CD4-positive, alpha-beta T cell (primary cell): ENCODE measurements around the gene CROCC2. TPM values are rescaled to one million over a fixed set of nuclear protein-coding genes. Genes with fewer than 3 reads are reported as not detected.

Experiments used
- ATAC-seq: fragments of 200-7000 bp; cut with Tn5 transposase; one replicate; pipeline ENCODE4 v1.10.0; 2022; ENCODE audit warnings: mild to moderate bottlenecking; ENCODE audit not compliant: poor library complexity
- CTCF ChIA-PET: fragments of 350-600 bp; sonication (Branson Sonifier 250); formaldehyde crosslinking; loops from one replicate; lab custom pipeline; 2021; ENCODE audit warnings: antibody characterized with exemption, inconsistent platforms; lab: Charles Lee
- POLR2A ChIA-PET: fragments of 350-600 bp; sonication (Branson Sonifier 250); formaldehyde crosslinking; loops from one replicate; lab custom pipeline; 2021; ENCODE audit warnings: antibody characterized with exemption, inconsistent platforms; lab: Charles Lee
- DNase-seq, 14 experiments: peaks; one replicate each; pipeline ENCODE4 v3.0.0-alpha.2; 2013 to 2020; ENCODE audit warnings: mixed read lengths in 2 of 14
- H3K27ac ChIP-seq, 2 donors: one replicate each; pipeline versions ENCODE4 v1.5.1 to v1.7.0; 2013; ENCODE audit warnings: low read length in 2 of 2, low read depth in 1 of 2, mild to moderate bottlenecking in 1 of 2
- H3K27me3 ChIP-seq, 2 experiments: 1 replicate in 1 of 2; 2 replicates in 1 of 2; pipeline versions ENCODE4 v1.6.1 to v1.7.0; 2013; ENCODE audit warnings: low read length in 2 of 2, control low read depth in 1 of 2, mild to moderate bottlenecking in 1 of 2, moderate library complexity in 1 of 2; ENCODE audit not compliant: insufficient read depth in 2 of 2, control insufficient read depth in 1 of 2
- H3K36me3 ChIP-seq: one replicate; pipeline ENCODE4 v1.6.1; 2013; ENCODE audit warnings: low read length, control low read depth; ENCODE audit not compliant: insufficient read depth
- H3K4me1 ChIP-seq: one replicate; pipeline ENCODE4 v1.6.1; 2013; ENCODE audit warnings: low read length, control low read depth; ENCODE audit not compliant: insufficient read depth
- H3K4me3 ChIP-seq: one replicate; pipeline ENCODE4 v1.5.1; 2013; ENCODE audit warnings: mild to moderate bottlenecking, low read length, moderate library complexity
- H3K9me3 ChIP-seq, 2 experiments: 1 replicate in 1 of 2; 2 replicates in 1 of 2; pipeline versions ENCODE4 v1.6.1 to v1.7.0; 2013; ENCODE audit warnings: low read length in 2 of 2, mild to moderate bottlenecking in 2 of 2, control low read depth in 1 of 2, moderate library complexity in 1 of 2; ENCODE audit not compliant: control insufficient read depth in 1 of 2, insufficient read depth in 1 of 2
- H3K27ac Mint-ChIP-seq: one replicate; pipeline ENCODE4 v1.8.0; 2020; ENCODE audit warnings: mixed read lengths
- H3K27me3 Mint-ChIP-seq: one replicate; pipeline ENCODE4 v1.8.0; 2021; ENCODE audit warnings: mixed read lengths
- H3K36me3 Mint-ChIP-seq: one replicate; pipeline ENCODE4 v1.8.0; 2021; ENCODE audit warnings: low read depth, mixed read lengths
- H3K4me1 Mint-ChIP-seq: one replicate; pipeline ENCODE4 v1.8.0; 2021; ENCODE audit warnings: low read depth, mixed read lengths
- H3K4me3 Mint-ChIP-seq: one replicate; pipeline ENCODE4 v1.8.0; 2020; ENCODE audit warnings: mild to moderate bottlenecking, mixed read lengths
- H3K9me3 Mint-ChIP-seq: one replicate; pipeline ENCODE4 v1.8.0; 2020; ENCODE audit warnings: mixed read lengths
- intact Hi-C, 2 experiments: fragments of 100-400 bp; cut with DNase I in 1 of 2; cut with micrococcal nuclease in 1 of 2; formaldehyde crosslinking; loops; one replicate each; pipeline versions ENCODE4 v1.15.1 to v1.9.0; 2023 to 2025; cut with DNase I, micrococcal nuclease
- total RNA-seq, 174 experiments: library from RNA in 2 of 174; stranded (reverse) in 2 of 174; gene quantifications; one replicate each; pipeline ENCODE4 v1.2.3 and lab custom pipeline; 2021 to 2026
- TF ChIP-seq, protein P1 (sequence below): fragments of 200-600 bp; IDR thresholded peaks from one replicate; pipeline ENCODE4 v1.8.0; 2022; ENCODE audit warnings: antibody characterized with exemption, mild to moderate bottlenecking

The CROCC2 gene
- total RNA-seq, 2 experiments from 2014 or later = not detected

DNA sequence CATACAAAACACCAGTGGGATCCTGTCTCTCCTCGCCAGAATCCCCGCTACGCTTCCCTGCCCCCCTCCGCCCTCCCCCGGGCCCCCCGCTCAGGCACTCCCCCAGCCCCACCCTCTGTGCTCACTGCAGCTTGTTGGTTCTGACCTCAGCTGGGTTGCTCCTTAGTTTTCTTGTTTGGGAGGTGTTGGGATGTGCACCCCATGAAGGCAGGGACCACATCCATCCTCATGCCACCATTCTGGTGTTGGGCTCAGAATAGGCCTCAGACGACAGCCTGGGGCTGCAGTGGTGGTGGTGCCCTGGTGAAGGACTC lies 96.9 kb downstream of the CROCC2 start:
- CTCF ChIA-PET = no interaction called here
- Mint-ChIP-seq H3K4me3 (no peak overlapping the region), H3K9me3 (peaks cover 14% of the 10 kb centered on the region), H3K36me3 (peaks cover 26% of the 10 kb centered on the region), H3K27ac (no peak overlapping the region), H3K4me1 (peaks cover 18% of the 10 kb centered on the region), H3K27me3 (peaks cover 19% of the 10 kb centered on the region)
- Histone ChIP-seq H3K27ac (no peak overlapping the region), H3K4me1 (peaks cover 5% of the 10 kb centered on the region), H3K4me3 (no peak overlapping the region), H3K36me3 (no peaks in the 10 kb centered on the region), H3K27me3 (peaks cover 0 to 16% of the 10 kb centered on the region in 2 experiments), H3K9me3 (peaks cover 21 to 30% of the 10 kb centered on the region in 2 experiments)
- intact Hi-C loops = no loop called here
- TF ChIP-seq, protein P1, sequence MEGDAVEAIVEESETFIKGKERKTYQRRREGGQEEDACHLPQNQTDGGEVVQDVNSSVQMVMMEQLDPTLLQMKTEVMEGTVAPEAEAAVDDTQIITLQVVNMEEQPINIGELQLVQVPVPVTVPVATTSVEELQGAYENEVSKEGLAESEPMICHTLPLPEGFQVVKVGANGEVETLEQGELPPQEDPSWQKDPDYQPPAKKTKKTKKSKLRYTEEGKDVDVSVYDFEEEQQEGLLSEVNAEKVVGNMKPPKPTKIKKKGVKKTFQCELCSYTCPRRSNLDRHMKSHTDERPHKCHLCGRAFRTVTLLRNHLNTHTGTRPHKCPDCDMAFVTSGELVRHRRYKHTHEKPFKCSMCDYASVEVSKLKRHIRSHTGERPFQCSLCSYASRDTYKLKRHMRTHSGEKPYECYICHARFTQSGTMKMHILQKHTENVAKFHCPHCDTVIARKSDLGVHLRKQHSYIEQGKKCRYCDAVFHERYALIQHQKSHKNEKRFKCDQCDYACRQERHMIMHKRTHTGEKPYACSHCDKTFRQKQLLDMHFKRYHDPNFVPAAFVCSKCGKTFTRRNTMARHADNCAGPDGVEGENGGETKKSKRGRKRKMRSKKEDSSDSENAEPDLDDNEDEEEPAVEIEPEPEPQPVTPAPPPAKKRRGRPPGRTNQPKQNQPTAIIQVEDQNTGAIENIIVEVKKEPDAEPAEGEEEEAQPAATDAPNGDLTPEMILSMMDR = no peak
- POLR2A ChIA-PET = no interaction called here
- DNase-seq (no peak), ATAC-seq (no peak)

DNA sequence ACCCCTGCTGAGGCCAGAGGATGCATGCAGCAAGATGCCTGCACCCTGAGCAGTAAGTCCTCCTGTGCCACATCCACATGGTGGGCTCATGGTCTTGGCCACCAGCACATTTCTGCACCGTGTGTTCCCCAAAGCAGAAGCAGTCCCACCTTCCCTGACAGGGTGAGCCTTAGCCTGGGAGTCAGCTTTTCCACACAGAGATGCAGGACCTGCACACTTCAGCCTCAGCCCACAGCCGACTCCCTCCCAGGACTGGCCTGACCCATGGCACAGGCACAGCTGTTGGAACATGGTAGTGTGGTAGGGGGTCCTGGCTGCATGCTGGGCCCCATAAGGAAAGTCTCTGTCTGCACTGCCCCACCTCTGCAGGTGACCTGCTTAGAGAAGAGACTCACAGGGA lies 97.2 kb downstream of the CROCC2 start:
- H3K4me1 ChIP-seq = peaks cover 5% of the 10 kb centered on the region
- peaks cover 26% of the 10 kb centered on the region for H3K36me3 Mint-ChIP-seq
- ATAC-seq (no peak), DNase-seq (peak in 1 of 14 experiments; percentile 6)
- H3K4me3 Mint-ChIP-seq = no peak overlapping the region
- H3K4me3 ChIP-seq = no peak overlapping the region
- H3K27ac ChIP-seq = no peak overlapping the region
- peaks cover 19% of the 10 kb centered on the region for H3K27me3 Mint-ChIP-seq
- H3K36me3 ChIP-seq = no peaks in the 10 kb centered on the region
- TF ChIP-seq, protein P1 = no peak
- peaks cover 14% of the 10 kb centered on the region for H3K9me3 Mint-ChIP-seq
- ChIA-PET POLR2A (no interaction called here), CTCF (no interaction called here)
- peaks cover 21 to 30% of the 10 kb centered on the region in 2 experiments for H3K9me3 ChIP-seq
- H3K27me3 ChIP-seq = peaks cover 0 to 14% of the 10 kb centered on the region in 2 experiments
- H3K27ac Mint-ChIP-seq = no peak overlapping the region
- intact Hi-C loops = no loop called here
- peaks cover 18% of the 10 kb centered on the region for H3K4me1 Mint-ChIP-seq

- CTCF ChIA-PET = no interaction called here
- peaks cover 0 to 14% of the 10 kb centered on the region in 2 experiments for H3K27me3 ChIP-seq
- Mint-ChIP-seq H3K36me3 (peaks cover 26% of the 10 kb centered on the region), H3K4me3 (no peak overlapping the region), H3K4me1 (peaks cover 23% of the 10 kb centered on the region), H3K27me3 (peaks cover 19% of the 10 kb centered on the region), H3K9me3 (peaks cover 14% of the 10 kb centered on the region), H3K27ac (no peak overlapping the region)
- no peak overlapping the region for H3K4me3 ChIP-seq
- no peak for DNase-seq
- H3K27ac ChIP-seq = no peak overlapping the region
- TF ChIP-seq, protein P1 = no peak
- intact Hi-C loops = no loop called here
- POLR2A ChIA-PET = no interaction called here
- H3K4me1 ChIP-seq = peaks cover 11% of the 10 kb centered on the region
- H3K9me3 ChIP-seq = peaks cover 21 to 35% of the 10 kb centered on the region in 2 experiments
- no peaks in the 10 kb centered on the region for H3K36me3 ChIP-seq
- no peak for ATAC-seq
Measured at GRCh38 chr2:241003830-241004564, 97.9 kb downstream of the CROCC2 start.
